HFFc6 (cell line): ENCODE measurements around the gene ATP1A1. TPM values are rescaled to one million over a fixed set of nuclear protein-coding genes. Genes with fewer than 3 reads are reported as not detected.

Source experiments
- DNase-seq: peaks from one replicate; pipeline ENCODE4 v3.0.0-alpha.2; 2018
- H3K27ac Mint-ChIP-seq: 2 replicates; pipeline ENCODE4 v1.8.0; 2020; ENCODE audit warnings: mild to moderate bottlenecking, mixed read lengths
- H3K27me3 Mint-ChIP-seq: 2 replicates; pipeline ENCODE4 v1.8.0; 2021; ENCODE audit warnings: mild to moderate bottlenecking, moderate library complexity, mixed read lengths; ENCODE audit not compliant: insufficient read depth
- H3K36me3 Mint-ChIP-seq: 2 replicates; pipeline ENCODE4 v1.8.0; 2021; ENCODE audit warnings: low read depth, mixed read lengths
- H3K4me1 Mint-ChIP-seq: 2 replicates; pipeline ENCODE4 v1.8.0; 2020; ENCODE audit warnings: low read depth, mixed read lengths
- H3K4me3 Mint-ChIP-seq: 2 replicates; pipeline ENCODE4 v1.8.0; 2020; ENCODE audit warnings: mild to moderate bottlenecking, moderate library complexity, mixed read lengths
- H3K9me3 Mint-ChIP-seq: 2 replicates; pipeline ENCODE4 v1.8.0; 2020; ENCODE audit warnings: mild to moderate bottlenecking, mixed read lengths
- CTCF ChIP-seq: fragments of 200-600 bp; sonication (generic); IDR thresholded peaks from 2 replicates; pipeline ENCODE4 v1.5.0; 2021; ENCODE audit warnings: antibody characterized with exemption, mild to moderate bottlenecking
- total RNA-seq, 6 experiments: library from RNA; stranded (reverse); fragmentation: NEBNext Ultra II Directional; extraction: Animal tissue kit (Norgen Biotek cat#: 25700); gene quantifications; 2 replicates in 1 of 6; 3 replicates in 5 of 6; pipeline ENCODE4 v1.2.3, GENCODE V29; 2021

The ATP1A1 gene
- total RNA-seq, 6 experiments from 2014 or later: 192 to 244 (median 222) TPM

GRCh38 chr1:116335850-116336624 is 37.0 kb upstream of the ATP1A1 start:
- DNase-seq: no peak
- Mint-ChIP-seq H3K4me3 (no peak overlapping the region), H3K27ac (no peak overlapping the region), H3K9me3 (no peaks in the 10 kb centered on the region), H3K36me3 (no peaks in the 10 kb centered on the region), H3K27me3 (peaks cover 21% of the 10 kb centered on the region), H3K4me1 (peaks cover 8% of the 10 kb centered on the region)
- no peak for TF ChIP-seq CTCF

- no peak overlapping the region for H3K27ac Mint-ChIP-seq
- peaks cover 8% of the 10 kb centered on the region for H3K4me1 Mint-ChIP-seq
- DNase-seq: no peak
- no peaks in the 10 kb centered on the region for H3K36me3 Mint-ChIP-seq
- H3K27me3 Mint-ChIP-seq: peaks cover 18% of the 10 kb centered on the region
- no peak overlapping the region for H3K4me3 Mint-ChIP-seq
- no peaks in the 10 kb centered on the region for H3K9me3 Mint-ChIP-seq
- TF ChIP-seq CTCF: no peak
These were observed 35.6 kb upstream of the ATP1A1 start for GRCh38 chr1:116337398-116337797.

- Mint-ChIP-seq H3K36me3 (no peaks in the 10 kb centered on the region), H3K9me3 (no peaks in the 10 kb centered on the region), H3K4me3 (no peak overlapping the region), H3K27me3 (peaks cover 16% of the 10 kb centered on the region), H3K27ac (no peak overlapping the region), H3K4me1 (peaks cover 8% of the 10 kb centered on the region)
- no peak for DNase-seq
- TF ChIP-seq CTCF: no peak
These were observed 34.6 kb upstream of the ATP1A1 start for GRCh38 chr1:116338400-116338799.

GRCh38 chr1:116340506-116341231 is 32.4 kb upstream of the ATP1A1 start:
- H3K36me3 Mint-ChIP-seq: no peaks in the 10 kb centered on the region
- no peaks in the 10 kb centered on the region for H3K4me1 Mint-ChIP-seq
- no peak overlapping the region for H3K4me3 Mint-ChIP-seq
- DNase-seq: no peak
- no peak for TF ChIP-seq CTCF
- no peaks in the 10 kb centered on the region for H3K9me3 Mint-ChIP-seq
- peaks cover 27% of the 10 kb centered on the region for H3K27me3 Mint-ChIP-seq
- H3K27ac Mint-ChIP-seq: no peak overlapping the region

GRCh38 chr1:116343019-116343418 is 30.0 kb upstream of the ATP1A1 start:
- Mint-ChIP-seq H3K27me3 (peaks cover 19% of the 10 kb centered on the region), H3K4me1 (no peaks in the 10 kb centered on the region), H3K9me3 (no peaks in the 10 kb centered on the region), H3K27ac (no peak overlapping the region), H3K4me3 (no peak overlapping the region), H3K36me3 (no peaks in the 10 kb centered on the region)
- TF ChIP-seq CTCF: no peak
- no peak for DNase-seq
